Activated gamma-delta T cell (primary cell): ENCODE measurements around the gene FCRL6.
A peak's percentile ranks its signal among the peaks of the same experiment; 100 is the strongest.

Experiments
- DNase-seq: peaks from one replicate; lab custom pipeline; 2025; lab: John Stamatoyannopoulos, UW
- total RNA-seq, 2 donors: gene quantifications; one replicate each; lab custom pipeline; 2026; lab: John Stamatoyannopoulos, UW

Gene FCRL6, protein sequence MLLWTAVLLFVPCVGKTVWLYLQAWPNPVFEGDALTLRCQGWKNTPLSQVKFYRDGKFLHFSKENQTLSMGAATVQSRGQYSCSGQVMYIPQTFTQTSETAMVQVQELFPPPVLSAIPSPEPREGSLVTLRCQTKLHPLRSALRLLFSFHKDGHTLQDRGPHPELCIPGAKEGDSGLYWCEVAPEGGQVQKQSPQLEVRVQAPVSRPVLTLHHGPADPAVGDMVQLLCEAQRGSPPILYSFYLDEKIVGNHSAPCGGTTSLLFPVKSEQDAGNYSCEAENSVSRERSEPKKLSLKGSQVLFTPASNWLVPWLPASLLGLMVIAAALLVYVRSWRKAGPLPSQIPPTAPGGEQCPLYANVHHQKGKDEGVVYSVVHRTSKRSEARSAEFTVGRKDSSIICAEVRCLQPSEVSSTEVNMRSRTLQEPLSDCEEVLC
- total RNA-seq, result 6.0 to 15.7 reads per million in 2 donors

DNA sequence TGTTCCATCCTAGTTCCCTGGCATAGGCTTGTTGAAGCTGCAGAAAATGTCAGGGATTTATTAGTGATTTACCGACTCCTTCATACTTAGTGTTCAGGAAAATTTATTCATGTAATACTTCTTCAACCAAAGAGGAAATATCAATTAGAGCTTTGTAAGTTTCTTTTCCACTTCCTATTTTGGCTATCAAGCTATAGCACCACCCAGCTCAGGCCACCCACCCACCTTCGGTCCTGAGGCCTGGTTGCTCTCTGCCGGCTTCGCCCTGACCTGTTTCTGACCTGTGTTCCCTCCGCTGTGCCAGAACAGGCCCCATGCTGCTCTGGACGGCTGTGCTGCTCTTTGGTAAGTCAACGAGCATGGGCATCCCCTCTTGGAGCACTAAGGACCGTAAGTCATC lies at the start of gene FCRL6:
Gene FCRL6, plus strand, starts transcription at position 250 of the 400 bp plus-strand sequence. Its CDS starts 65 bp downstream, at position 315.
- no peak for DNase-seq

DNA sequence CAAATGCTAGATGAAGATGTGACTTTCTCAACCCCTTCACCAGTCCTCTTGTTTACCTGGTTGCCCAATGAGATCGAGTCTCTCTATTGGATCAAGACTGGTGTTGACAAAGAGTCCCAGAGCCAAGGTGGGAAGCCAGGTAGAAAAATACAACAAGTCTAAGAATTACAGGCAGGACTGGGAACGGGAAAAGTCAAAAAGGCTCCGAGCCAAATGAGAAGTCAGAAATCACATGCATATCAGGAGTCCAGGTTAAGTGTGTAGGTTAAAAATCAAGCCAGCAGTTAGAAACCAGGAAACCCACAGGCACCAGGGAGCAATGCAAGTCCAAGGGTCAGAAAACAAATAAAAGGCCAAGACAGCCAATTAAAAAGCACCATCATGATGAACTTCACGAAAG lies 48.8 kb upstream of the FCRL6 start:
- DNase-seq, result no peak

DNA sequence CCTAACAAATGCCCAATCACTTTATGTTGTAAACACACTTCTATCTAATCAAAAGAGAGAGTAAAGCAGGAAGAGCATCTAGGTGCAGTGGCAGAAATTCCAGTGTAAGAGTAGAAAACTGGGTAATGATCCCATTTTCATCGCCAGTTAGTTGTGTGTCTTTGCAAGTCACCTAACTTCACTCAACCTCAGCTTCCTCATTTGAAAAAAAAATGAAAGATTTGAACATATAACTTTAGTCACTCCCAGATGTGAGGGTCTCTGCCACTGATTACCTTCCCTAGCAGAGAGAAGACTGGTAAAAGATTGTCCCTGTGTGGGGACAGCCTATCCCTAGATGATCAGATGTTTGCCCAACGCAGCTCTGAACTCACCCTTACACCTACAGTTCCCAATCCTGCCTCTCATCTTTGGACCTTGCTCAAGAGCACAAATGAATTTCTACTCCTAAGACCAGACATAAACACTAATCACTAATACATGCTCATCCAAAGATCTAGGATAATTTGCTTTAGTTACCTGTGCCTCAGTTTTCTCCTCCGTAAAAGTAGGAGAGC lies 46.6 kb upstream of the FCRL6 start:
- no peak for DNase-seq

DNA sequence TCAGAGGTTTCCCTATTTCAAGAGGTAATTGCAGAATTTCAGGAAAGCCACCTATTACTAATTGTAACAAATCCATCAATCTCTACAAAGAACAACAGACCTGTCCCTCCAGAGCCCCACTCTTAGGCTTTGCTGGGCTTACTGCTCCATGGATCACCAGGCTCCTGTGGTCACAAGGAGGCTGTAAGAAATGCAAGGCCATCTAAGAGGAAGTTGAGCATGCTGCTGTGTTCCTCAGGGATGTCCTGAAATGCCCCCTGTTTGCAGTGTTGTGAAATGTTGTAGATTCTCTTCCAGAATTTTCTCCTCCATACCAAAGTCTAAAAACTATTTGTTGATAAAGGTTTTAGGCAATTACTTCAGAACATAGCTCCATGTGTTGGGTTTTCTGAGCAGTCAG lies 45.8 kb upstream of the FCRL6 start:
- no peak for DNase-seq

DNA sequence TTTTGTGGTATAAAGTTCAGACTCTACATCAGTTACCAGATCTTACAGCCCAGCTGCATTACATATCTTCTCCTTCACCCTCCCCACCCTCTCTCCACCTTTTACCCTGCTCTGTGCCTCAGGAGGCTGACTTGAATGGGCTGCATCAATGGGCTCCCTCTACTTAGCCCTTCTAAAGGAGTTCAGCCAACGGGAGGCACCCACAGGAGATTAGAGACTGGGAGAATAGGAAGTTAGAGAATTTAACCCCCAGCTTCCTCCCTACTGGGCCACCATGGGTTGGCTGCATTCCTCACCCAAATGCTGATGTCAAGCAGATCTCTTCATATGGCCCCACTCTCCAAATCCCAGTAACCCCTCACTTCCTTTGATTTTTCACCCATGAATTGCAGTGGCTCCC lies 38.5 kb upstream of the FCRL6 start:
- no peak for DNase-seq

DNA sequence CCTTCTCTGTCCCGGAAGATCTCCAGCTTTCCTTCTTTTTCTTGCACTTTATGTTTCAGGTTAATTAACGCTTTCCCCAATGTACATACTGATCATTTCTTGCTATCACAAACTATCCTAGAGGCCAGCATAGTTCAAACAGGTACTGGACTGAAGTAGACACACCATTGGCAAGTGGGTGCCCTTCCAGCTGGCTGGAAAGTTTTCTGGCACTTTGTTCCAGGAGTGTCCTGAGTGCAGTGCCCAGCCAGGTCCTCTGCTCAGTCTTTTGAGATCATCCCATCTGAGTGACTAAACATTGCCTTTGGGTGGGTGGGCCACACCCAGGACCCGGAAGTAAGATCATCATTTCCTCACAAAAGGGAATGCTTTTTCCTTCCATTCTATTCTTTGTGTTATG lies 36.4 kb upstream of the FCRL6 start:
- DNase-seq, result no peak

DNA sequence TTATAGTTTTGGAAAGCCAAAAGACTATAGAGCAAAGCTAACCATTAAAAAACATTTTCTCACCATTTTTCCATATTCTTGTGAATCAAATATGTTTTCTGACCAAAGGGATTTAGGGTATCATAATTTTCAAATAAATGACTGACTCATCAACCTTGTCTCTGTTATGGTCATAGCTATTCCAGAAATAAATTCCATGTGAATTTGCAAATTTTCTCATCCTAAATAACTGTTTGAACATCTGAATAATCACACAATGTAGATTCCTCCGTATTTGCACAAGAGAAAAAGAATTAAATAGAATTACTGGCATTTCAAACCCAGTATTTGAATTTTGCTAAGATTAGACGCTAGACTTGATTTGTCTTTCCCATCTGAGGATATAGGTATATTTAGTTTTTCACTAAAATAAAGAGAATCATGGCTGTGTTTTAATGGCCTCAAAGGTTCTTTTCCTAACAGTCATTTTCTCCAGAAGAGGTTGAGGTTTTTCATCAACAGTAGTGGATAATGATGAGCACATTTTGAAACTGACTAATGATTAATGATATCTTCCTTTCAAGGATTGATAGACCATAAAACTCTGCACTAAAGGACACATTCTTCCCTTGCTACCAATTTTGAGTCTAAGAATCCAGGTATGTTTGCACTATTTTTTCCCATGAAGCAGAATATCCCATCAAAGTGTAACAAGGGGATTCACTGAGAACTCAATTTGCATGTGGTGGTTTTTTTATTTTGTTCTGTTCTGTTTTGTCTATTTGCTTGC lies 30.8 kb upstream of the FCRL6 start:
- DNase-seq, result no peak

DNA sequence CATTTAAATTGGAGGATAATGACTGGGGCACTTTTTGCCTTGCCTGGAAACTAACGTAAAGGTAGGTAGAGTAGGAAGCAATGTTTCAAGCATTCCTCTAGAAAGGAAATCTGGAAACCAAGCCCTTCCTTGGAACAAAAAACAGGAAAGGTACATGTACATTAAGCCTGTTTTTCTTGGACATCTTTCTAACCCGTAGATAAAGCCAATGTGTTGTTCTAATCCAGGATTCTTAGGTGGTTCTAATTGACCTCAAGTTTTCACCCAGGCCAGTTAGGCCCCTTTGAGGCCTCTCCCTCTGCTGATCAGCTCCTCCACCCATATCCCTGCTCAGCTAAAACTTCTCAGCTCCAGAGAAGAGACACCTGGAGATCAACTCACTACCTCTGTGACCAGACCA lies 27.7 kb upstream of the FCRL6 start:
- DNase-seq, result no peak

DNA sequence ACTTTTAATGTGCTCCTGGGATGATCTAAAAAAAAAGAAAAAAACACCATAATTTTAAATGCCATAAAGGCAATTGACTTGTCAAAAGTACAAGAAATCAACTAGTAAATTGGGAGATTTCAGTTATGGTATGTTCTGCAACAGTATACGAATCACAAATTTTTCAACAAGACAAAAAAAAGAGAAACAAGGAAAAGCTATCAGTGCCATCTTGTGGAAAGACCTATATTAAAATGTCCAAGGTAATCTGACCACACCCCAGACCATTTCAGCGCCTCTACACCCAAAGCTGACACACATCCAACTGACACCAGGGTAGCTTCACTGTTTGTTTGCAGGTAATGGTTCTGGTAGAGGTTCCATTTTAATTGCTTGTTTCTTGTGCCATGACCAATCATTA lies 26.4 kb upstream of the FCRL6 start:
- no peak for DNase-seq

DNA sequence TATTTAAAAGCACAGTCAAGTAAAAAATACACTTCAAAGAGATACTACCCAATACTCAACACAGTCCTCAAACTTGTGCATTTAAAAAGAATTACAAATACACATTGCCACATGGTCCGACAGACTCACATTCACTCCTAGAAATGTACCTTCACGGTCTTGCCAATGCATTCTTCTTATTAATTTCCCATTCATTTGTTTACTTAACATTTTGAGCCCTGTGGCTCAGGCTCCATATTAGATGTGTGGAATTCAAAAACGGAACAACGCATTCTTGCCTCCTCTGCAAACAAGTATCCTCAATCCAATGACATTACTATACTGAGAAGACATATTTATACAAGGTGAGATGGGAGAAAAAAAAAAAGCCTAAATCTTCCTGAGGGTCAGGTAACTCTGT lies 23.9 kb upstream of the FCRL6 start:
- DNase-seq, result no peak

DNA sequence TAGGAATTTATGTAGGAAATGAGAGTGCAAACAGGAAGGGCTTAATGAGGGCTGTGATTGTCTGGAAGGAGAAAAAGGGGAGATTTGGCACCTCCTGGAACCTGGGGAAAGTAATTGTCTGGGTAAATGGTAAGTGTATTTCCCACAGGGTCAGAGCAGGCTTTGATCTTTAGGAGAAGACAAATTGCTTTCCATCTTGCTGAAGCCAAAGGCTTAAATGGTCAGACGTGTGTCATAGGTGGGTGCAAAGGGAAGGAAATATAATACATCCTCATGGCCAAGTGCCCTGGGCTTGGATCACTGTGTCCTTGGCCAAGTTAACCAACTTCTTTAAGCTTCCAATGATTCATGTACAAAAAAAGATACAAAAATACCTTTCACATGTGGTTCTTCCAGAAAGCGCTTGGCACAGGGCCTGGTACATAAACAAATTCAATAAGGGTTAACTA lies 22.7 kb upstream of the FCRL6 start:
- DNase-seq, result no peak

DNA sequence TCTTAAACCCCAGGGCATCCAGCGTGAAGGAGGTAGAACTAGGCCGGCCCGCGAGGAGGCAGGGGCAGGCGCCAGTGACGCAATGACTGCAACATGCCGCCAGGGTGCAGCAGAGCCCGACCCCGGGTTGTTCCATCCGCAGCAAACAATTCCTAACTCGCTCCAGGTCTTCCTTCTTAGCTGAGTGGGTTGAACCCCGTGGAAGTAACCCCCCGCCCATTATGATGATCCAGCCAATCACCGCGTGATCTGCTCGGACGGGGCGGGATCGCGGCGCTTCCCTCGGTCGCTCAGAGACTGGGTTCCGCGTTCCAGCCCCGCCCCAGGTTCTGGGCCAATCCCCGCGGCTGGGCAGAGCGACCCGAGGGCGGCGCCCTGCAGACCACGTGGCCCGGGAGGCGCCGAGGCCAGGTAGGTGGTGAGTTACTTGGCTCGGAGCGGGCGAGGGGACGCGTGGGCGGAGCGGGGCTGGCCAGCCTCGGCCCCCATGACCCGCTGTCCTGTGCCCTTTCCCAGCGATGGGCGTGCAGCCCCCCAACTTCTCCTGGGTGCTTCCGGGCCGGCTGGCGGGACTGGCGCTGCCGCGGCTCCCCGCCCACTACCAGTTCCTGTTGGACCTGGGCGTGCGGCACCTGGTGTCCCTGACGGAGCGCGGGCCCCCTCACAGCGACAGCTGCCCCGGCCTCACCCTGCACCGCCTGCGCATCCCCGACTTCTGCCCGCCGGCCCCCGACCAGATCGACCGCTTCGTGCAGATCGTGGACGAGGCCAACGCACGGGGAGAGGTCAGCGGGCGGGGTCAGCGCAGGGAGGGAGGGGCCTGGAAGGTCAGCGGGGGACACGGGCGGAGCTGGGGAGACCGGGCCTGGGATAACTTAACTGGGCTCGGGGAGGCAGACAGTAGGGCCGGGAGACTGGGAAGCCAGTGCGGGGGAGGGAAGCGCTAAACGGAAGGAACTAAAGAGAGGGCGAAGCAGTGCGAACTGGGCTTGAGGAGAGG lies 21.3 kb upstream of the FCRL6 start, which contains the start of gene DUSP23:
Gene DUSP23, plus strand, starts transcription at position 380 of the 1,000 bp plus-strand sequence. Its CDS starts 139 bp downstream, at position 519.
- DNase-seq, result peak; percentile 91

DNA sequence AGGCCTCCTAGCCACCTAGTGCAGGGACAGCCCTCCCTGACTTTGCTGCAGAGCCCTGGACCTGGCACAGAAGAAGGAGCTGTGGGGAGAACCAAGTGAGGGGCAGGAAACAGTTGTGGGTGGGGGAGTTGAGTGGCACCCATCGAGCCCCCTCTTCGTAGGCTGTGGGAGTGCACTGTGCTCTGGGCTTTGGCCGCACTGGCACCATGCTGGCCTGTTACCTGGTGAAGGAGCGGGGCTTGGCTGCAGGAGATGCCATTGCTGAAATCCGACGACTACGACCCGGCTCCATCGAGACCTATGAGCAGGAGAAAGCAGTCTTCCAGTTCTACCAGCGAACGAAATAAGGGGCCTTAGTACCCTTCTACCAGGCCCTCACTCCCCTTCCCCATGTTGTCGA lies 20.2 kb upstream of the FCRL6 start:
- DNase-seq, result no peak

DNA sequence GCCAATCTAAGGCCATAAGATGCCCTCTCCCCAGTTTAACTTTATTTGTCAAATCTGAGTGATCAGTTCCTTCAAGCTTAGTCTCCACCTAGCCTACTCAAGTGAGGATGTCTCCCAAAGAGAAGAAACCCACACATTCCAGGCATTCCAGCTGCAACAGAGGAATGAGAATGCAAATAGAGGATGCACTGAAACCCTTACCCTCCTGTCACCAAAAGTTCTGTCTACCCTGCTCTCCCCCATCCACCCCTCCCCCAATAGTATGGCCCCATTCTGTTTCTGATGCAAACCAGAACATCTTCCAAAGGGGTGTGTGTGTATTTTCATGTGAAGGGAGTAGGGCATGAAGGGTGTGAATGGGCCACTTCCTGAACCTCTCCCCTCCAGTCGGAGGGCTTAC lies 18.4 kb upstream of the FCRL6 start:
- DNase-seq, result no peak

DNA sequence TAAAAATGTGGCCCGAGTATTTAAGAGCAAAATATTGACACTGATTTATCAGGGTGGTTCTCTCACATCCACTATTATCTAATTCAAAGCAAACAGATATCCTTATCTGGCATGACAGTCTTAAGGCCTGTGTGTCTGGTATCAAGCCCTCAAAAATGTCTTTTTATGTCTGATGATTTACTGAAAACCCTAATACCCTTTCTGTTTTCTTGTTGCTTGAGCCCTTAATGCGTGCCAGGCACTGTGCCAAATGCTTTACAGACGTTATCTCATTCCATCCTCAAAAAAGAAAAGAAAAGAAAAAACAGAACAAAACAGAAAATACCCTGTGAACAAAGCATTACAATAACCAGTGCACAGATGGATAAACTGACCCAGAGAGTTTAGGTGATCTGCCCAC lies 15.7 kb upstream of the FCRL6 start:
- no peak for DNase-seq

DNA sequence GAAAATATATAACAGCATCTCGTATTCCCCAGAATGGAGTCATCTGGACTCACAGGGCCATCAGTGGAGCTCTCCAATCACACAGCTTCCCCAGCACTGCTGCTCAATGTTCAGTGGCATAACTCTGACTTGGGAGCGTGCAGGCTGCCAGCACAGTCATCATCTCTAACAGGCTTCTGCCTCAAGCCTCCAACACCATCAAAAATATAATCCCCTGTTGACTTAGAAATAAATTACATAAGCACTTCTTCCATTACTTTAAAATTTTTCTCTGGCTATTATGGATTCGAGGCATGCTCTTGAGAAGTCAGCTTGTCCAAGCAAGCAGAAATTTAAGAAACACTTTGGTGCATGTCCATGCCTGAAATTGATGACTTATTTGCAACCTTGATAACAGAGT lies 15.2 kb upstream of the FCRL6 start:
- no peak for DNase-seq

DNA sequence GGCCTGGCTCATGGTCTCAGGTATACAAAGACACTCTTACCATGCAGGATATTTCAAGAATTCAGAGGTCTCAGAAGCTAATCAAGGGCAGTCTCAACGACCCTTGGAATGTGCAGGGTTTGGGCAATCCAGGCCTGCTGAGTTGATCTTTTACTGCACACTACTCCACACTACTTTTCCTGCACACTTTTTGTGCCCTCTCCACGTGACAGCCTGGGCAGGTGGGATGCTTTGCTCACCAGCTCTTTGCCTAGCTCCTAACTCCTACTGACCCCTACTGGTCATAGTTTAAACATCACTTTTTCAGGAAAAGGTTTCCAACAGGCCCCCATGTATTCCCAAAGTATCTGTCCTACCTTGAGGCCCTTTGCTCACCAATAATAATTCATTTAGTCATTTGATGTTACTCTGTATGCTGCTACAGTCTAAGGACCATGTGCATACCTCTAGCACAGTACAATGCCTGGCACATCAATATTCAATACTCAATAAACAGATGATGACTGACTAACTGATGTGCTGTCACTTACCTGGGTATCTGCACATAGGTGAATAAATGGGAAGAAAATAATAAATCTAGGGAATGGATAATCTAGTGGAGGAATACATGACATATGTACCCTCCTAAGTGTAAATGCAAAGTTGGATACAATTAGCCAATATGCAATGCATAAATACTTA lies 11.8 kb upstream of the FCRL6 start:
- no peak for DNase-seq

DNA sequence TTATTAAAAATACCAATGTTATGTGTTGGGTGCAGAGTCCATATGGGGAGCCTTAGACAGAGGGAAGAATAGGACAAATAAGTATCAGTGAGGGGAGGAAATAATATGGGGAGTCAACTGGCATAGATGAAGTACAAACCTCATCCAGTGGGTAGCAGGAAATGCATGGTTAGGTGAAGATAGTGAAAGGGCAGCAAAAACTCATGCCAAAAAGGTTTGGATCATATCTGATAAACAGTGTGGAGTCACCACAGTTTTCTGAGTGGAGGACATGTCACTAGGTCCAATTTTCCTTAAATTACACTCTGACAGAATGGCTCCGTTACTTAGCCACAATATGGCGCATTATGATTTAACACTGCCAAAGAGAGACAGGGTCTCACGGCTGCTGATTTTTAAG lies 11.1 kb upstream of the FCRL6 start:
- no peak for DNase-seq

DNA sequence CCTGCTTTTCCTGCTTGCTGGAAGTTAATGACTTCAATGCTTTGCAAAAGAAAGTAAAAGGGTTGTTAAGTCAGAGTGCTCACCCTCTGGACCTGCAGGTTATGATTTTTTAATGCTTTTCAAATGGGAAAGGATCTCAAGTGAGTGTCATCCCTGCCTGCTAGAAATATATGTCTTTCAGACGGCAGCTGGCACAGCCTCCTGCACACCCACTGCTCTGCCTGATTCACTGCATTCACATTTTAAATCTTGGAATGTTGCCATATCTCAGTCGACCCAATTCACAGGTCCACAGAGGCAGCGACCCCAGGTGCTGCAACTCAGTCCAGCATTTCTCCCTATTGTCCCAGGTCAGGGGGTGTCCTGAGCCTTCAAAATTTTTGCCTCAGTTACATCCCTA lies 10.7 kb upstream of the FCRL6 start:
- no peak for DNase-seq

DNA sequence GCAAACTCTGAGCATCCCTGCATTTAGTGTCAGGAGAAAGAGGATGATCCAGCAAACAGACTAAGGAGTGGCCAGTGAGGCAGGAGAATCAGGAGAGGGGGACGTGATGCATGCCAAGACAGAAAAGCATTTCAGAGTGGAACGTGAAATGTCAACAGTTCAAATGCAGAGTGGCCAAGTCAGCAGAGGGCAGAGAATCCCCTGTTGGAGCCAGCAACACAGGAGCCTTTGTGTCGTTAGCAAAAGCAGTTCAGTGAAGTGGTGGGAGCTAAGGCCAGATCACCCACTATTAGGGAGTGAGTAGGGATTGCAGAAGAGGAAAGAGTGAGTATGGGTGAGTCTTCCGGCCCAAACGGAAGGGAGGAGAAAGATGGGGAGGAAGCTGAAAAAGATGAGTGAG lies 6.6 kb upstream of the FCRL6 start:
- no peak for DNase-seq

DNA sequence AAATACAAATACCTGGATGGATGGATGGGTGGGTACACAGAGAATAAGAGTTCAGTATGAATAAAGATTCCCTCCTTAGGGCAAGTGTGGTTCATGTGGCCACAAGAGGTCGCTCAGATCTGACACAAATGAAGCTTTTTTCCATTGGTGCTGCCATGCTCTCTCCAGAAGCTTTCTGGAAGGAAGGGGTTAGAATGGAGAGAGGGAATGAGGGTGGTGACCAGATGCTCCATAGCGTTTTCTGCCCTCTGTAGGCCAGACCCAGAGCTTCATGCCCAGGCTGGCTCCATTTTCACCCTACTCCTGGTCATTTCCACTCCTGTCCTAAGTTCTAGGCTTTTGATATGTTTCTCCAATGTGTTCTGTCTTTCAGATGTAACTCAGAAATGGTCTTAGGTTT lies 3.3 kb upstream of the FCRL6 start:
- no peak for DNase-seq
